ENCODE data around the gene AIF1. TPM values are rescaled to one million over a fixed set of nuclear protein-coding genes. Genes with fewer than 3 reads are reported as not detected.

AIF1 gene
- total RNA-seq, 1 donor from 2014 or later: 3.1 TPM

DNA sequence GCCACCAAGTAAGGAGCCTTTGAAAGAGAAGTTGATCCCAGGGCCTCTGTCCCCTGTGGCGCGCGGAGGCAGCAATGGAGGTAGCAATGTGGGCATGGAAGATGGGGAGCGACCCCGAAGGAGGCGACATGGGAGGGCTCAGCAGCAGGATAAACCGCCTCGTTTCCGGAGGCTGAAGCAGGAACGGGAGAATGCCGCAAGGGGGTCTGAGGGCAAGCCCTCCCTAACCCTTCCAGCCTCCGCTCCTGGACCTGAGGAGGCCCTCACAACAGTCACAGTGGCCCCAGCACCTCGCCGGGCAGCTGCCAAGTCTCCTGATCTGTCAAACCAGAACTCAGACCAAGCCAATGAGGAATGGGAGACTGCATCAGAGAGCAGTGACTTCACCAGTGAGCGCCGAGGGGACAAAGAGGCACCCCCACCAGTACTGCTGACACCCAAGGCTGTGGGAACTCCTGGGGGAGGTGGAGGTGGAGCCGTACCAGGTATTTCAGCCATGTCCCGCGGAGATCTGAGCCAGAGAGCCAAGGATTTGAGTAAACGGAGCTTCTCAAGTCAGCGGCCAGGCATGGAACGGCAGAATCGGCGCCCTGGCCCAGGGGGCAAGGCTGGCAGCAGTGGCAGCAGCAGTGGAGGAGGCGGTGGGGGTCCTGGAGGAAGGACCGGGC is 17.4 kb downstream of the AIF1 start:
- Mint-ChIP-seq H3K27ac (peak overlapping the region; percentile 79), H3K4me3 (ENCODE audit: low read depth) (no peak overlapping the region), H3K36me3 (ENCODE audit: insufficient read depth) (peaks cover 35% of the 10 kb centered on the region), H3K4me1 (ENCODE audit: low read depth) (no peaks in the 10 kb centered on the region), H3K27me3 (no peaks in the 10 kb centered on the region), H3K9me3 (ENCODE audit: low read depth) (no peaks in the 10 kb centered on the region)
- TF ChIP-seq CTCF (IDR thresholded peaks at IDR 0.05; ENCODE audit: unreplicated experiment): no peak
- no peak for DNase-seq (ENCODE audit: low spot score, unreplicated experiment)

- H3K36me3 Mint-ChIP-seq (ENCODE audit: insufficient read depth): peaks cover 30% of the 10 kb centered on the region
- no peaks in the 10 kb centered on the region for H3K27me3 Mint-ChIP-seq
- no peak for TF ChIP-seq CTCF (IDR thresholded peaks at IDR 0.05; ENCODE audit: unreplicated experiment)
- no peaks in the 10 kb centered on the region for H3K4me1 Mint-ChIP-seq (ENCODE audit: low read depth)
- H3K4me3 Mint-ChIP-seq (ENCODE audit: low read depth): no peak overlapping the region
- no peak for DNase-seq (ENCODE audit: low spot score, unreplicated experiment)
- H3K9me3 Mint-ChIP-seq (ENCODE audit: low read depth): no peaks in the 10 kb centered on the region
- peak overlapping the region; percentile 37 for H3K27ac Mint-ChIP-seq
These were observed 18.4 kb downstream of the AIF1 start for GRCh38 chr6:31633447-31633846.

- no peaks in the 10 kb centered on the region for H3K27me3 Mint-ChIP-seq
- peaks cover 30% of the 10 kb centered on the region for H3K36me3 Mint-ChIP-seq (ENCODE audit: insufficient read depth)
- no peaks in the 10 kb centered on the region for H3K4me1 Mint-ChIP-seq (ENCODE audit: low read depth)
- TF ChIP-seq CTCF (IDR thresholded peaks at IDR 0.05; ENCODE audit: unreplicated experiment): no peak
- H3K27ac Mint-ChIP-seq: no peak overlapping the region
- no peak overlapping the region for H3K4me3 Mint-ChIP-seq (ENCODE audit: low read depth)
- DNase-seq (ENCODE audit: low spot score, unreplicated experiment): no peak
- no peaks in the 10 kb centered on the region for H3K9me3 Mint-ChIP-seq (ENCODE audit: low read depth)
These were observed 19.1 kb downstream of the AIF1 start for GRCh38 chr6:31634131-31634530.

GRCh38 chr6:31634969-31635575 is 20.0 kb downstream of the AIF1 start:
- H3K4me1 Mint-ChIP-seq (ENCODE audit: low read depth): no peaks in the 10 kb centered on the region
- DNase-seq (ENCODE audit: low spot score, unreplicated experiment): no peak
- H3K27ac Mint-ChIP-seq: peak overlapping the region; percentile 24
- no peak overlapping the region for H3K4me3 Mint-ChIP-seq (ENCODE audit: low read depth)
- H3K9me3 Mint-ChIP-seq (ENCODE audit: low read depth): no peaks in the 10 kb centered on the region
- no peaks in the 10 kb centered on the region for H3K27me3 Mint-ChIP-seq
- peaks cover 29% of the 10 kb centered on the region for H3K36me3 Mint-ChIP-seq (ENCODE audit: insufficient read depth)
- no peak for TF ChIP-seq CTCF (IDR thresholded peaks at IDR 0.05; ENCODE audit: unreplicated experiment)

DNA sequence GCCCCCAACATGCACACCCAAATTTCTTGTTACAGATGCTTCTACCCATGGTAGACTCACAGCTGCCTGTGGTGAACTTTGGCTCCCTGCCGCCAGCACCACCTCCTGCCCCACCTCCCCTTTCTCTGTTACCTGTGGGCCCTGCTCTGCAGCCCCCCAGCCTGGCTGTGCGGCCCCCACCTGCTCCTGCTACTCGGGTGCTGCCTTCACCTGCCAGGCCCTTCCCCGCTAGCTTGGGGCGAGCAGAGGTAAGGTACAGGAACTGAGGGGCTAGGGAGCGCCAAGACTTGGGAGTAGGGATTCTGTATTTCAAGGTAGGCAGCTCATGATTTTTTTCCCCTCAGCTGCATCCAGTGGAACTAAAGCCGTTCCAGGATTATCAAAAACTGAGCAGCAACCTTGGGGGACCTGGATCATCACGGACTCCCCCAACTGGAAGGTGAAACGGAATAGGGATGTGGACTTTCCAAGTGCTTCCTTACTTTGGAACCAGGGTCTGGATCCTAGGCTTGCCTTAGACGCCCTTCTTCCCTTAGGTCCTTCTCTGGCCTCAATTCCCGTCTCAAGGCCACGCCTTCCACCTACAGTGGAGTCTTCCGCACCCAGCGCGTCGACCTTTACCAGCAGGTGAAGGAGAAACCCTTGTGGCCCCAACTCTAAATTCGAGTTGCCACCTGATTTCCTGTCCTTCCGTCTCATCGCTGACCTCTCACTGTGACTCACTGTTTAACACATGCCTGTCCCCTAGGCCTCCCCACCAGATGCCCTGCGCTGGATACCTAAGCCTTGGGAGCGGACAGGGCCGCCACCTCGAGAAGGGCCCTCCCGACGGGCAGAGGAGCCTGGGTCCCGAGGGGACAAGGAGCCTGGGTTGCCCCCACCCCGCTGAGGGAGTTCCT is 21.9 kb downstream of the AIF1 start:
- no peak for TF ChIP-seq CTCF (IDR thresholded peaks at IDR 0.05; ENCODE audit: unreplicated experiment)
- Mint-ChIP-seq H3K27ac (peak overlapping the region; percentile 85), H3K27me3 (no peaks in the 10 kb centered on the region), H3K4me3 (ENCODE audit: low read depth) (no peak overlapping the region), H3K36me3 (ENCODE audit: insufficient read depth) (peaks cover 26% of the 10 kb centered on the region), H3K9me3 (ENCODE audit: low read depth) (no peaks in the 10 kb centered on the region), H3K4me1 (ENCODE audit: low read depth) (no peaks in the 10 kb centered on the region)
- DNase-seq (ENCODE audit: low spot score, unreplicated experiment): no peak
